Keratinocyte (primary cell): Measurements from ENCODE around the gene PCDH15. TPM values are rescaled to one million over a fixed set of nuclear protein-coding genes. Genes with fewer than 3 reads are reported as not detected.

Experiments used
- DNase-seq: peaks from one replicate; pipeline ENCODE4 v3.0.0-alpha.2; 2011; ENCODE audit warnings: low read depth, missing footprints, low spot score
- FAIRE-seq: peaks from 2 replicates; lab custom pipeline; 2011; peaks lifted over from hg19 to GRCh38; lab: Jason Lieb, UNC
- H2AFZ ChIP-seq: 2 replicates; pipeline ENCODE4 v1.6.0; 2012; ENCODE audit warnings: low read length, control low read depth, inconsistent platforms; ENCODE audit not compliant: control insufficient read depth
- H3K27ac ChIP-seq: 2 replicates; pipeline ENCODE4 v1.5.1; 2011; ENCODE audit warnings: low read length; ENCODE audit not compliant: control insufficient read depth, insufficient read depth
- H3K27me3 ChIP-seq: 3 replicates; pipeline ENCODE4 v1.6.0; 2011; ENCODE audit warnings: low read length; ENCODE audit not compliant: control insufficient read depth, insufficient read depth; ENCODE audit errors: extremely low read depth
- H3K36me3 ChIP-seq, 2 experiments: 2 replicates in 1 of 2; 3 replicates in 1 of 2; pipeline ENCODE4 v1.5.1; 2011; ENCODE audit warnings: low read length in 2 of 2, mild to moderate bottlenecking in 1 of 2; ENCODE audit not compliant: control insufficient read depth in 2 of 2, insufficient read depth in 2 of 2; ENCODE audit errors: extremely low read depth in 1 of 2
- H3K4me1 ChIP-seq: 3 replicates; pipeline ENCODE4 v1.5.1; 2011; ENCODE audit warnings: low read length; ENCODE audit not compliant: control insufficient read depth, insufficient read depth; ENCODE audit errors: extremely low read depth
- H3K4me2 ChIP-seq: 3 replicates; pipeline ENCODE4 v1.6.0; 2011; ENCODE audit warnings: low read depth, low read length; ENCODE audit not compliant: control insufficient read depth, insufficient read depth; ENCODE audit errors: extremely low read depth
- H3K4me3 ChIP-seq, 3 experiments: fragments of 200-600 bp in 1 of 3; sonication (generic) in 1 of 3; 2 replicates in 2 of 3; 3 replicates in 1 of 3; pipeline ENCODE4 v1.5.1; 2011 to 2016; ENCODE audit warnings: low read length in 3 of 3, mild to moderate bottlenecking in 3 of 3, control low read depth in 2 of 3, inconsistent platforms in 1 of 3, low read depth in 1 of 3, mixed read lengths in 1 of 3, mixed run types in 1 of 3, moderate library complexity in 1 of 3; ENCODE audit not compliant: control insufficient read depth in 2 of 3, insufficient read depth in 2 of 3; ENCODE audit errors: extremely low read depth in 1 of 3
- H3K79me2 ChIP-seq: 2 replicates; pipeline ENCODE4 v1.6.0; 2012; ENCODE audit warnings: low read length; ENCODE audit not compliant: control insufficient read depth, insufficient read depth
- H3K9ac ChIP-seq: 3 replicates; pipeline ENCODE4 v1.6.0; 2011; ENCODE audit warnings: low read length; ENCODE audit not compliant: control insufficient read depth, insufficient read depth; ENCODE audit errors: extremely low read depth
- H3K9me1 ChIP-seq: 3 replicates; pipeline ENCODE4 v1.6.0; 2011; ENCODE audit warnings: low read length; ENCODE audit not compliant: control insufficient read depth, insufficient read depth; ENCODE audit errors: extremely low read depth
- H3K9me3 ChIP-seq: 2 replicates; pipeline ENCODE4 v1.5.1; 2012; ENCODE audit warnings: low read depth, low read length; ENCODE audit not compliant: control insufficient read depth
- H4K20me1 ChIP-seq: 3 replicates; pipeline ENCODE4 v1.6.0; 2011; ENCODE audit warnings: low read length; ENCODE audit not compliant: control insufficient read depth, insufficient read depth; ENCODE audit errors: extremely low read depth
- CTCF ChIP-seq, 3 experiments: IDR thresholded peaks in 1 of 3; conservative IDR thresholded peaks in 1 of 3; optimal IDR thresholded peaks in 1 of 3; 2 replicates in 2 of 3; 3 replicates in 1 of 3; pipeline versions ENCODE3 to v1.5.1; 2011; ENCODE audit warnings: low read length in 3 of 3, mild to moderate bottlenecking in 3 of 3, moderate library complexity in 2 of 3, control low read depth in 1 of 3, inconsistent platforms in 1 of 3; ENCODE audit not compliant: insufficient read depth in 2 of 3; ENCODE audit errors: extremely low read depth in 1 of 3
- EZH2 ChIP-seq: IDR thresholded peaks from one replicate; pipeline ENCODE4 v1.6.1; 2012; ENCODE audit warnings: inconsistent platforms, mild to moderate bottlenecking, low read length, moderate library complexity
- dilution Hi-C: fragments of 300-500 bp; cut with MboI; formaldehyde crosslinking; loops from one replicate; pipeline ENCODE4 v1.7.0; 2020; ENCODE audit warnings: low sequenced_read_pairs; ENCODE audit not compliant: extremely low pct_ligation_motif_present
- polyA plus RNA-seq, 5 experiments: library from polyadenylated mRNA; depleted of rRNA in 3 of 5; stranded (reverse) in 3 of 5; stranded (forward) in 1 of 5; unstranded in 1 of 5; fragments of >200 nt; gene quantifications; 1 replicate in 1 of 5; 2 replicates in 3 of 5; 3 replicates in 1 of 5; pipeline versions ENCODE4 v1.2.1 to v1.2.3, GENCODE V29; 2011 to 2012; ENCODE audit warnings: missing spikeins in 2 of 5, low read depth in 1 of 5, low replicate concordance in 1 of 5

PCDH15 gene
- polyA plus RNA-seq, 1 donor (not counting 4 experiments of a cell fraction or from before 2014, with no cell fraction given), result not detected

- H3K4me1 ChIP-seq, result no peaks in the 10 kb centered on the region
- H3K27me3 ChIP-seq, result no peaks in the 10 kb centered on the region
- DNase-seq, result no peak
- no peaks in the 10 kb centered on the region for H3K9me3 ChIP-seq
- no peak overlapping the region for H3K4me3 ChIP-seq
- H3K79me2 ChIP-seq, result no peaks in the 10 kb centered on the region
- H3K9me1 ChIP-seq, result no peaks in the 10 kb centered on the region
- dilution Hi-C loops, result no loop called here
- H3K4me2 ChIP-seq, result no peak overlapping the region
- no peak overlapping the region for H3K27ac ChIP-seq
- no peaks in the 10 kb centered on the region for H3K36me3 ChIP-seq
- no peak overlapping the region for H2AFZ ChIP-seq
- H3K9ac ChIP-seq, result no peak overlapping the region
- H4K20me1 ChIP-seq, result no peaks in the 10 kb centered on the region
- TF ChIP-seq CTCF (optimal IDR thresholded peaks at IDR 0.05 in 1 of 3, IDR thresholded peaks at IDR 0.05 in 1 of 3, conservative IDR thresholded peaks at IDR 0.05 in 1 of 3; ENCODE audit: extremely low read depth in 1 of 3, insufficient read depth in 2 of 3, low read length in 3 of 3) (no peak), EZH2 (no peak)
- no peak for FAIRE-seq
These were observed 743.7 kb downstream of the PCDH15 start for GRCh38 chr10:54057357-54057756.

DNA sequence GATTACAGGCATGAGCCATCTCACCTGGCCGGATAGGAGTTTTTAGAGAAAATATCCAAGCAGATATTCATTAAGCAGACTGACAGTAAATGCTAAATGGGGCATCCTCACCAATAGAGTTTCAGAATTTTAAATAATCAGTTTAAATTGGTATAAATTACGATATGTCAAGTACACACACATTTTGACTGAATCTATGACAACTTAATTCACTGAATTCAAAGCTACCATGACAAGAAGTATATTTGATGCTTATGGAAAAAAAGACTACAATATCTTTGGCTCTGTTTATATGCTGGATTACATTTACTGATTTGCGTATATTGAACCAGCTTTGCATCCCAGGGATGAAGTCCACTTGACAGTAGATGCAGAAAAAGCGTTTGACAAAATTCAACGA lies 774.7 kb downstream of the PCDH15 start:
- no peaks in the 10 kb centered on the region for H4K20me1 ChIP-seq
- dilution Hi-C loops, result no loop called here
- H3K4me2 ChIP-seq, result no peak overlapping the region
- H3K79me2 ChIP-seq, result no peaks in the 10 kb centered on the region
- no peak overlapping the region for H3K9ac ChIP-seq
- H3K4me1 ChIP-seq, result no peaks in the 10 kb centered on the region
- H3K9me1 ChIP-seq, result no peaks in the 10 kb centered on the region
- no peaks in the 10 kb centered on the region for H3K27me3 ChIP-seq
- H3K4me3 ChIP-seq, result no peak overlapping the region
- DNase-seq, result no peak
- no peak overlapping the region for H3K27ac ChIP-seq
- no peak for FAIRE-seq
- no peak overlapping the region for H2AFZ ChIP-seq
- no peaks in the 10 kb centered on the region for H3K9me3 ChIP-seq
- no peaks in the 10 kb centered on the region for H3K36me3 ChIP-seq
- no peak for TF ChIP-seq EZH2
- no peak for TF ChIP-seq CTCF (optimal IDR thresholded peaks at IDR 0.05 in 1 of 3, IDR thresholded peaks at IDR 0.05 in 1 of 3, conservative IDR thresholded peaks at IDR 0.05 in 1 of 3; ENCODE audit: extremely low read depth in 1 of 3, insufficient read depth in 2 of 3, low read length in 3 of 3)
